ENCODE measurements around the gene FRYL. TPM values are rescaled to one million over a fixed set of nuclear protein-coding genes. Genes with fewer than 3 reads are reported as not detected.

The FRYL gene
- total and polyA plus RNA-seq, 2 of the 13 experiments (the other 11 are each of a cell fraction or from before 2014, with no cell fraction given): 9.7 to 19.6 TPM

- TF ChIP-seq SNAPC4 (CRISPR knock-in tag; IDR thresholded peaks at IDR 0.05): no peak
- no peak for TF ChIP-seq NBN (conservative IDR thresholded peaks at IDR 0.05)
- no peak for TF ChIP-seq ZBTB2 (CRISPR knock-in tag; IDR thresholded peaks at IDR 0.05; ENCODE audit: low read depth)
- no peak for TF ChIP-seq ZNF451 (CRISPR knock-in tag; IDR thresholded peaks at IDR 0.05)
- TF ChIP-seq CHCHD3 (CRISPR knock-in tag; IDR thresholded peaks at IDR 0.05): no peak
- TF ChIP-seq ARNTL (CRISPR knock-in tag; IDR thresholded peaks at IDR 0.05): 0 out of 2 replicates have a peak, but pooled peaks have one; percentile 20
- TF ChIP-seq ZNF333 (CRISPR knock-in tag; IDR thresholded peaks at IDR 0.05; ENCODE audit: borderline replicate concordance): no peak
- TF ChIP-seq HHEX (CRISPR knock-in tag; IDR thresholded peaks at IDR 0.05): no peak
- no peak for TF ChIP-seq ZNF20 (CRISPR knock-in tag; IDR thresholded peaks at IDR 0.05)
- TF ChIP-seq AGO1 (IDR thresholded peaks at IDR 0.05; ENCODE audit: low read depth, low read length, poor library complexity, severe bottlenecking): no peak
- peak; percentile 73 for TF ChIP-seq CHD2 (IDR thresholded peaks at IDR 0.05; ENCODE audit: low read depth, low read length)
- no peak for TF ChIP-seq ZBED4 (CRISPR knock-in tag; IDR thresholded peaks at IDR 0.05; ENCODE audit: borderline replicate concordance)
- TF ChIP-seq EHMT2 (IDR thresholded peaks at IDR 0.05; ENCODE audit: borderline replicate concordance, low read depth, low read length): peak; percentile 25; the same call in 1 of the 2 replicates
- no peak for TF ChIP-seq FOXP4 (CRISPR knock-in tag; IDR thresholded peaks at IDR 0.05)
- no peak for TF ChIP-seq PTBP1 (IDR thresholded peaks at IDR 0.05; ENCODE audit: low read depth, low read length, poor library complexity, severe bottlenecking)
- no peak for TF ChIP-seq DR1 (CRISPR knock-in tag; IDR thresholded peaks at IDR 0.05)
Measured at GRCh38 chr4:48779998-48780864, at the start of gene FRYL (continued).

All from HepG2 (cell line).